Middle frontal gyrus (tissue), 1 donor: ENCODE data around the gene LIN54.

Experiments
- DNase-seq: peaks from one replicate; pipeline ENCODE4 v3.0.0-alpha.2; 2015; ENCODE audit warnings: low spot score; ENCODE audit errors: extremely low spot score

LIN54 gene

GRCh38 chr4:82891707-82892466 is 118.7 kb downstream of the LIN54 start:
- DNase-seq: no peak

GRCh38 chr4:82890901-82891706 is 119.5 kb downstream of the LIN54 start, which contains the start of gene SEC31A:
Gene SEC31A (minus strand): TSS chr4:82891153. CDS start chr4:82881936, 9,217 bp downstream.
- peak; percentile 92 for DNase-seq

- DNase-seq: no peak
These were observed 120.1 kb downstream of the LIN54 start for GRCh38 chr4:82890528-82890900.

GRCh38 chr4:82889287-82889686 is 121.3 kb downstream of the LIN54 start:
- DNase-seq: no peak

- no peak for DNase-seq
These were observed 124.3 kb downstream of the LIN54 start for GRCh38 chr4:82886147-82886942.

- DNase-seq: no peak
These were observed 125.2 kb downstream of the LIN54 start for GRCh38 chr4:82885410-82885809.
